ENCODE measurements around the gene FAM221A.

The FAM221A gene

DNA sequence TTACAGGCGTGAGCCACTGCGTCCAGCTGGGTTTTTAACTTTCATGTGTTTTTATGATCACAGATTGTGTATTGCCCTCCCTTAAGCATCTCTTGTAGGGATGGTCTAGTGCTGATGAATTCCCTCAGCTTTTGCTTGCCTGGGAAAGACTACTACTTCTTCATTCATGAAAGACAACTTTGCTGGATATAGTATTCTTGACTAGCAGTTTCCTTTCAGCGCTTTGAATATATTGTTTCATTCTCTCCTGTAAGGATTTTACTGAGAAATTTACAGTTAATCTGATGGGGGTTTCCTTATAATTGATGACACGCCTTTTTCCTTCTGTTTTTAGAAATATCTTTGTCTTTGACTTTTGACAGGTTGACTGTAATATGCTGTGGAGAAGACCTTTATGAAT lies 63.2 kb downstream of the FAM221A start:
- Histone ChIP-seq H3K4me3 (replicated peaks; ENCODE audit: low read depth, low read length) (no peak overlapping the region), H3K27me3 (replicated peaks; ENCODE audit: control insufficient read depth, insufficient read depth, low read length) (no peaks in the 10 kb centered on the region), H3K36me3 (ENCODE audit: control insufficient read depth, insufficient read depth, low read length) (no peaks in the 10 kb centered on the region)
- TF ChIP-seq, protein P1, sequence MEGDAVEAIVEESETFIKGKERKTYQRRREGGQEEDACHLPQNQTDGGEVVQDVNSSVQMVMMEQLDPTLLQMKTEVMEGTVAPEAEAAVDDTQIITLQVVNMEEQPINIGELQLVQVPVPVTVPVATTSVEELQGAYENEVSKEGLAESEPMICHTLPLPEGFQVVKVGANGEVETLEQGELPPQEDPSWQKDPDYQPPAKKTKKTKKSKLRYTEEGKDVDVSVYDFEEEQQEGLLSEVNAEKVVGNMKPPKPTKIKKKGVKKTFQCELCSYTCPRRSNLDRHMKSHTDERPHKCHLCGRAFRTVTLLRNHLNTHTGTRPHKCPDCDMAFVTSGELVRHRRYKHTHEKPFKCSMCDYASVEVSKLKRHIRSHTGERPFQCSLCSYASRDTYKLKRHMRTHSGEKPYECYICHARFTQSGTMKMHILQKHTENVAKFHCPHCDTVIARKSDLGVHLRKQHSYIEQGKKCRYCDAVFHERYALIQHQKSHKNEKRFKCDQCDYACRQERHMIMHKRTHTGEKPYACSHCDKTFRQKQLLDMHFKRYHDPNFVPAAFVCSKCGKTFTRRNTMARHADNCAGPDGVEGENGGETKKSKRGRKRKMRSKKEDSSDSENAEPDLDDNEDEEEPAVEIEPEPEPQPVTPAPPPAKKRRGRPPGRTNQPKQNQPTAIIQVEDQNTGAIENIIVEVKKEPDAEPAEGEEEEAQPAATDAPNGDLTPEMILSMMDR (IDR thresholded peaks at IDR 0.05; ENCODE audit: insufficient read depth, low read length, poor library complexity, severe bottlenecking), result no peak
- no peak for DNase-seq (ENCODE audit: extremely low read depth, insufficient read length)

DNA sequence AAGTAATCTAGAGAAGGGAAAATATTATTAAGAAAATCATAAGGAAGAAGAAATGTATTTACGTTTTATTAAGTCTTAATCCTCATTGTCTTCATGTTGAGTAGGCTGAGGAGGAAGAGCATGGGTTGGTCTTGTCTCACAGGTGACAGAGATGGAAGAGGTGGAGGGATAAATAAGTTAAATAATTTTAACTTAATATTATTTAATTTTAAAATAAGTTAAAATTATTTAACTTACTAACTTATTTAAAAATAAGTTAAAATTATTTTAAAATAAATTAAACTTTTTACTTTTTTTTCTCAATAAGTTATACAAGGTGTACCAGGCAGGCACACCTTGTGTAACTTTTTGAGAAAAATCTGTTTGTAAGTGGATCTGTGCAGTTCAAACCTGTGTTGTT lies 66.6 kb downstream of the FAM221A start:
- no peak overlapping the region for H3K4me3 ChIP-seq (replicated peaks; ENCODE audit: low read depth, low read length)
- no peaks in the 10 kb centered on the region for H3K27me3 ChIP-seq (replicated peaks; ENCODE audit: control insufficient read depth, insufficient read depth, low read length)
- TF ChIP-seq, protein P1 (IDR thresholded peaks at IDR 0.05; ENCODE audit: insufficient read depth, low read length, poor library complexity, severe bottlenecking), result no peak
- no peaks in the 10 kb centered on the region for H3K36me3 ChIP-seq (ENCODE audit: control insufficient read depth, insufficient read depth, low read length)
- DNase-seq (ENCODE audit: extremely low read depth, insufficient read length), result no peak

DNA sequence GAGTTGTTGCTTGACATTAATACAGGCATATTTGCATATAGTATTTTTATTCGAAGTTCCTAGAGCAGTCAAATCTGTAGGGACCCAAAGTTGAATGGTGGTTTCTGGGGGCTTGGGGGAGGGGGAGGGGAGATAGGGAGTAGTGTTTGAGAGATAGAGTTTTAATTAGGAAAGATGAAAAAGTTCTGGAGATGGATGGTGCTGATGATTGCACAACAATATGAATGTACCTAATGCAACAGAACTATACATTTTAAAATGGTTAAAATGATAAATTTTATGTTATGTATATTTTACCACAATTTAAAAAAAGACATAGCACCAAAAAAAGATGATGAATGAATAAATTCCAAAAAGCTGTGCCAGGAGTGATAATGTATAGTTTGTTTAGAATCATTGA lies 71.9 kb downstream of the FAM221A start:
- Histone ChIP-seq H3K27me3 (replicated peaks; ENCODE audit: control insufficient read depth, insufficient read depth, low read length) (no peaks in the 10 kb centered on the region), H3K4me3 (replicated peaks; ENCODE audit: low read depth, low read length) (no peak overlapping the region), H3K36me3 (ENCODE audit: control insufficient read depth, insufficient read depth, low read length) (no peaks in the 10 kb centered on the region)
- no peak for DNase-seq (ENCODE audit: extremely low read depth, insufficient read length)
- TF ChIP-seq, protein P1 (IDR thresholded peaks at IDR 0.05; ENCODE audit: insufficient read depth, low read length, poor library complexity, severe bottlenecking), result no peak
